KOPT-K1 (cell line): ENCODE results near the gene LBR.
"Not testable (repeated sequence)": the region's sequence is repeated elsewhere in the genome, so short reads cannot be mapped to it uniquely, and the experiment has no call there.

Experiments
- H3K27ac ChIP-seq: fragments of 200-600 bp; sonication (generic); 2 replicates; pipeline ENCODE4 v1.5.1; 2016; ENCODE audit warnings: antibody characterized with exemption, mild to moderate bottlenecking, low read depth, low read length; ENCODE audit not compliant: poor library complexity, severe bottlenecking
- H3K36me3 ChIP-seq: fragments of 200-600 bp; sonication (generic); 2 replicates; pipeline ENCODE4 v1.5.1; 2017; ENCODE audit warnings: antibody characterized with exemption, mild to moderate bottlenecking, low read length, moderate library complexity; ENCODE audit not compliant: insufficient read depth
- H3K9me3 ChIP-seq: fragments of 200-600 bp; sonication (generic); 2 replicates; pipeline ENCODE4 v1.5.1; 2017; ENCODE audit warnings: antibody characterized with exemption, low read length, mild to moderate bottlenecking; ENCODE audit not compliant: insufficient read depth, poor library complexity, severe bottlenecking

LBR gene

GRCh38 chr1:225406976-225407725, 20.7 kb downstream of the LBR start:
- Histone ChIP-seq H3K27ac (no peak overlapping the region), H3K9me3 (no peaks in the 10 kb centered on the region), H3K36me3 (peaks cover 99% of the 10 kb centered on the region)

GRCh38 chr1:225400968-225401367, 26.9 kb downstream of the LBR start:
- no peaks in the 10 kb centered on the region for H3K9me3 ChIP-seq
- no peak overlapping the region for H3K27ac ChIP-seq
- H3K36me3 ChIP-seq = peaks cover 97% of the 10 kb centered on the region

- Histone ChIP-seq H3K9me3 (no peaks in the 10 kb centered on the region), H3K36me3 (peaks cover 58% of the 10 kb centered on the region), H3K27ac (no peak overlapping the region)
Measured at GRCh38 chr1:225396357-225396756, 31.5 kb downstream of the LBR start.

GRCh38 chr1:225389843-225390242, 38.0 kb downstream of the LBR start:
- Histone ChIP-seq H3K9me3 (no peaks in the 10 kb centered on the region), H3K36me3 (no peaks in the 10 kb centered on the region), H3K27ac (no peak overlapping the region)

- Histone ChIP-seq H3K36me3 (no peaks in the 10 kb centered on the region), H3K9me3 (no peaks in the 10 kb centered on the region)
Measured at GRCh38 chr1:225388372-225388771, 39.5 kb downstream of the LBR start.

GRCh38 chr1:225386860-225387259, 41.0 kb downstream of the LBR start:
- not testable (repeated sequence) for H3K36me3 ChIP-seq, H3K27ac ChIP-seq, H3K9me3 ChIP-seq

More at GRCh38 chr1:225388372-225388771, 39.5 kb downstream of the LBR start:
- H3K27ac ChIP-seq = no peak overlapping the region

- Histone ChIP-seq H3K27ac (no peak overlapping the region), H3K9me3 (no peaks in the 10 kb centered on the region), H3K36me3 (no peaks in the 10 kb centered on the region)
Measured at GRCh38 chr1:225380691-225381090, 47.1 kb downstream of the LBR start.

- Histone ChIP-seq H3K27ac (no peak overlapping the region), H3K9me3 (no peaks in the 10 kb centered on the region)
Measured at GRCh38 chr1:225378880-225379279, 49.0 kb downstream of the LBR start.

GRCh38 chr1:225374996-225375395, 52.8 kb downstream of the LBR start:
- Histone ChIP-seq H3K9me3 (no peaks in the 10 kb centered on the region), H3K36me3 (no peaks in the 10 kb centered on the region), H3K27ac (no peak overlapping the region)

More at GRCh38 chr1:225378880-225379279, 49.0 kb downstream of the LBR start:
- H3K36me3 ChIP-seq = no peaks in the 10 kb centered on the region

GRCh38 chr1:225373155-225373554, 54.7 kb downstream of the LBR start:
- Histone ChIP-seq H3K36me3 (no peaks in the 10 kb centered on the region), H3K27ac (no peak overlapping the region), H3K9me3 (no peaks in the 10 kb centered on the region)

- H3K36me3 ChIP-seq = no peaks in the 10 kb centered on the region
- no peaks in the 10 kb centered on the region for H3K9me3 ChIP-seq
- H3K27ac ChIP-seq = no peak overlapping the region
Measured at GRCh38 chr1:225371366-225372010, 56.4 kb downstream of the LBR start.

- no peaks in the 10 kb centered on the region for H3K9me3 ChIP-seq
- no peak overlapping the region for H3K27ac ChIP-seq
- no peaks in the 10 kb centered on the region for H3K36me3 ChIP-seq
Measured at GRCh38 chr1:225368036-225368552, 59.7 kb downstream of the LBR start.

GRCh38 chr1:225366552-225366951, 61.3 kb downstream of the LBR start:
- H3K9me3 ChIP-seq = no peaks in the 10 kb centered on the region
- no peak overlapping the region for H3K27ac ChIP-seq
- no peaks in the 10 kb centered on the region for H3K36me3 ChIP-seq

GRCh38 chr1:225366018-225366417, 61.8 kb downstream of the LBR start:
- Histone ChIP-seq H3K27ac (no peak overlapping the region), H3K9me3 (no peaks in the 10 kb centered on the region), H3K36me3 (no peaks in the 10 kb centered on the region)

GRCh38 chr1:225364439-225364838, 63.4 kb downstream of the LBR start:
- Histone ChIP-seq H3K27ac (no peak overlapping the region), H3K36me3 (no peaks in the 10 kb centered on the region), H3K9me3 (no peaks in the 10 kb centered on the region)

- Histone ChIP-seq H3K36me3 (no peaks in the 10 kb centered on the region), H3K27ac (no peak overlapping the region), H3K9me3 (no peaks in the 10 kb centered on the region)
Measured at GRCh38 chr1:225362805-225363204, 65.0 kb downstream of the LBR start.
